HepG2 (cell line): ENCODE results near the gene KRTAP12-1. TPM values are rescaled to one million over a fixed set of nuclear protein-coding genes. Genes with fewer than 3 reads are reported as not detected.
A peak's percentile ranks its signal among the peaks of the same experiment; 100 is the strongest.

ENCODE experiments used
- ELF3 ChIP-seq: IDR thresholded peaks from 2 replicates; pipeline ENCODE4 v1.6.1; 2016; ENCODE audit warnings: missing genetic modification reagents, missing compliant biosample characterization
- HIVEP1 ChIP-seq: sonication (generic); formaldehyde crosslinking; IDR thresholded peaks from 2 replicates; pipeline ENCODE4 v1.4.0; 2020; ENCODE audit warnings: mild to moderate bottlenecking, missing genetic modification reagents
- IKZF4 ChIP-seq: sonication (generic); formaldehyde crosslinking; IDR thresholded peaks from 2 replicates; pipeline ENCODE4 v1.5.1; 2020; ENCODE audit warnings: borderline replicate concordance, mild to moderate bottlenecking, low read depth, missing genetic modification reagents; ENCODE audit errors: not compliant biosample characterization
- KAT8 ChIP-seq: IDR thresholded peaks from 2 replicates; pipeline ENCODE4 v1.6.1; 2016; ENCODE audit warnings: missing genetic modification reagents, missing compliant biosample characterization
- KDM2A ChIP-seq: sonication (generic); formaldehyde crosslinking; IDR thresholded peaks from 2 replicates; pipeline ENCODE4 v1.4.0; 2020; ENCODE audit warnings: low read depth, missing genetic modification reagents, borderline replicate concordance
- MTF2 ChIP-seq: sonication (generic); formaldehyde crosslinking; IDR thresholded peaks from 2 replicates; pipeline ENCODE4 v1.5.0; 2020; ENCODE audit warnings: missing genetic modification reagents, borderline replicate concordance
- NFIB ChIP-seq: sonication (generic); formaldehyde crosslinking; IDR thresholded peaks from 2 replicates; pipeline ENCODE4 v1.9.0; 2021; ENCODE audit warnings: missing genetic modification reagents, mild to moderate bottlenecking, borderline replicate concordance
- PHF21A ChIP-seq: sonication (generic); formaldehyde crosslinking; IDR thresholded peaks from 2 replicates; pipeline ENCODE4 v1.5.0; 2020; ENCODE audit warnings: mild to moderate bottlenecking, missing genetic modification reagents
- RXRA ChIP-seq: sonication (generic); formaldehyde crosslinking; IDR thresholded peaks from 2 replicates; pipeline ENCODE4 v1.5.1; 2020; ENCODE audit warnings: missing genetic modification reagents
- TSC22D2 ChIP-seq: sonication (generic); formaldehyde crosslinking; IDR thresholded peaks from 2 replicates; pipeline ENCODE4 v1.5.1; 2020; ENCODE audit warnings: missing genetic modification reagents, mild to moderate bottlenecking, borderline replicate concordance
- ZKSCAN8 ChIP-seq: IDR thresholded peaks from 2 replicates; pipeline ENCODE4 v1.6.1; 2016; ENCODE audit warnings: borderline replicate concordance, missing genetic modification reagents, missing compliant biosample characterization
- ZNF441 ChIP-seq: sonication (generic); formaldehyde crosslinking; IDR thresholded peaks from 2 replicates; pipeline ENCODE4 v1.7.0; 2021; ENCODE audit warnings: missing genetic modification reagents, borderline replicate concordance
- ZNF530 ChIP-seq: sonication (generic); formaldehyde crosslinking; IDR thresholded peaks from 2 replicates; pipeline ENCODE4 v1.5.0; 2020; ENCODE audit warnings: low read depth, mild to moderate bottlenecking, missing genetic modification reagents
- ZNF567 ChIP-seq: sonication (generic); formaldehyde crosslinking; IDR thresholded peaks from 2 replicates; pipeline ENCODE4 v1.8.1; 2023; ENCODE audit warnings: mild to moderate bottlenecking, missing genetic modification reagents, borderline replicate concordance
- ZNF670 ChIP-seq: sonication (generic); formaldehyde crosslinking; IDR thresholded peaks from 2 replicates; pipeline ENCODE4 v1.8.0; 2022; ENCODE audit warnings: mild to moderate bottlenecking, missing genetic modification reagents, borderline replicate concordance
- ZNF781 ChIP-seq: sonication (generic); formaldehyde crosslinking; IDR thresholded peaks from 2 replicates; pipeline ENCODE4 v1.5.1; 2020; ENCODE audit warnings: borderline replicate concordance, mild to moderate bottlenecking, missing genetic modification reagents; ENCODE audit errors: not compliant biosample characterization
- ZSCAN9 ChIP-seq: IDR thresholded peaks from 2 replicates; pipeline ENCODE4 v1.6.1; 2016; ENCODE audit warnings: borderline replicate concordance
- polyA plus RNA-seq, 8 experiments: library from polyadenylated mRNA; depleted of rRNA in 3 of 8; stranded (reverse) in 7 of 8; unstranded in 1 of 8; fragments of >200 nt; fragmentation: Illumina TruSeq in 4 of 8; extraction: Trizol in 4 of 8; gene quantifications; 2 replicates each; pipeline versions ENCODE4 v1.2.1 to v1.2.3, GENCODE V29; 2011 to 2016; ENCODE audit warnings: low read depth in 4 of 8, missing spikeins in 1 of 8, mixed read lengths in 1 of 8; ENCODE audit not compliant: insufficient read depth in 1 of 8
- total RNA-seq, 5 experiments: library from RNA; depleted of rRNA; stranded (reverse); fragments of >200 nt; fragmentation: Illumina TruSeq; extraction: Trizol; gene quantifications; 2 replicates each; pipeline ENCODE4 v1.2.3, GENCODE V29; 2016; ENCODE audit warnings: low read depth in 1 of 5
- TF ChIP-seq, protein P1 (sequence below): sonication (generic); formaldehyde crosslinking; IDR thresholded peaks from 2 replicates; pipeline ENCODE4 v1.5.0; 2020; ENCODE audit warnings: mild to moderate bottlenecking, missing genetic modification reagents, borderline replicate concordance
- TF ChIP-seq, protein P2 (sequence below): sonication (generic); formaldehyde crosslinking; IDR thresholded peaks from 2 replicates; pipeline ENCODE4 v1.5.0; 2020; ENCODE audit warnings: missing genetic modification reagents
- TF ChIP-seq, protein P3 (sequence below): sonication (generic); formaldehyde crosslinking; IDR thresholded peaks from 2 replicates; pipeline ENCODE4 v1.9.0; 2021; ENCODE audit warnings: missing genetic modification reagents, borderline replicate concordance
- TF ChIP-seq, protein P4 (sequence below): sonication (generic); formaldehyde crosslinking; IDR thresholded peaks from 2 replicates; pipeline ENCODE4 v1.5.0; 2020; ENCODE audit warnings: missing genetic modification reagents

Gene KRTAP12-1
- total and polyA plus RNA-seq, 2 of the 13 experiments (the other 11 are each of a cell fraction or from before 2014, with no cell fraction given), result not detected

DNA sequence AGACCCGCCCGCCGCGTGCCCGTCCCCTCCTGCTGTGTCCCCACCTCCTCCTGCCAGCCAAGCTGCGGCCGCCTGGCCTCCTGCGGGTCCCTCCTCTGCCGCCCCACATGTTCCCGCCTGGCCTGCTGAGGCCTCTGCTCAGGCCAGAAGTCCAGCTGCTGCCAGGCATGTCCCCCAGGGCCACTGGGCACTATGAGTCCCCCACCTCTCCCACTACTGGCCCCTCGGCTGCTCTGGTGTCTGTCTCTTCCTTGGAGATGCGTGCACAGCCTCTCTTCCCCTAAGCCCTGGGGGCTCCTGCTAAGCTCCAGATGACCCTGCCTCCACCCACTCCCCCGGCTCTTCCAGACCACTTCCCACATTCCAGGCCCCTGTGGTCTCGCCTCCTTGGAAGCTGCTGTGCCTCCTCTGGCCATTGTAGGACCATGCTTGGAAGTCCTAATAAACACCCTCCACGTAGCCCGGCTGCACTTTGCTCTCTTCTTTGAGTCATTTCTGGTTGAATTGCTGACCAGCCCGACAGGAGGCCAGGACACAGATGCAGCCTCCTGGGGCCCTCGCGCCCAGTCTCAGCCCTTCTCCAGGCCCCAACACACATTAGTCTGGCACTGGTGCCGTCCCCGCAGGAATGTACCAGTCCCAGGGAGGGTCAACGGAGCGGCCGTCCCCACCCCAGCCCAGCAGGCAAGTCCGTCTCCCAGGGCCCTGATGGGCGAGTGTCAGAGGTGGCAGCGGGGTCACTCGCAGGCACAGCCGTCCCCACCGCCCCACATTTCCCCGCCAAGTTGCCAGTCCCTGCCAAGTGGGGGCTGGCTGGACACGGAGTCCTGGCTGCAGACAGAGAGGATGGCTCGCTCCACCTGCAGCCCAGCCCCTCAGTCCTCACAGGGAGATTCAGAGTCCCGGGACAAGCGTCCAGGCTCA lies 16.1 kb upstream of the KRTAP12-1 start (continued):
- TF ChIP-seq, protein P1, sequence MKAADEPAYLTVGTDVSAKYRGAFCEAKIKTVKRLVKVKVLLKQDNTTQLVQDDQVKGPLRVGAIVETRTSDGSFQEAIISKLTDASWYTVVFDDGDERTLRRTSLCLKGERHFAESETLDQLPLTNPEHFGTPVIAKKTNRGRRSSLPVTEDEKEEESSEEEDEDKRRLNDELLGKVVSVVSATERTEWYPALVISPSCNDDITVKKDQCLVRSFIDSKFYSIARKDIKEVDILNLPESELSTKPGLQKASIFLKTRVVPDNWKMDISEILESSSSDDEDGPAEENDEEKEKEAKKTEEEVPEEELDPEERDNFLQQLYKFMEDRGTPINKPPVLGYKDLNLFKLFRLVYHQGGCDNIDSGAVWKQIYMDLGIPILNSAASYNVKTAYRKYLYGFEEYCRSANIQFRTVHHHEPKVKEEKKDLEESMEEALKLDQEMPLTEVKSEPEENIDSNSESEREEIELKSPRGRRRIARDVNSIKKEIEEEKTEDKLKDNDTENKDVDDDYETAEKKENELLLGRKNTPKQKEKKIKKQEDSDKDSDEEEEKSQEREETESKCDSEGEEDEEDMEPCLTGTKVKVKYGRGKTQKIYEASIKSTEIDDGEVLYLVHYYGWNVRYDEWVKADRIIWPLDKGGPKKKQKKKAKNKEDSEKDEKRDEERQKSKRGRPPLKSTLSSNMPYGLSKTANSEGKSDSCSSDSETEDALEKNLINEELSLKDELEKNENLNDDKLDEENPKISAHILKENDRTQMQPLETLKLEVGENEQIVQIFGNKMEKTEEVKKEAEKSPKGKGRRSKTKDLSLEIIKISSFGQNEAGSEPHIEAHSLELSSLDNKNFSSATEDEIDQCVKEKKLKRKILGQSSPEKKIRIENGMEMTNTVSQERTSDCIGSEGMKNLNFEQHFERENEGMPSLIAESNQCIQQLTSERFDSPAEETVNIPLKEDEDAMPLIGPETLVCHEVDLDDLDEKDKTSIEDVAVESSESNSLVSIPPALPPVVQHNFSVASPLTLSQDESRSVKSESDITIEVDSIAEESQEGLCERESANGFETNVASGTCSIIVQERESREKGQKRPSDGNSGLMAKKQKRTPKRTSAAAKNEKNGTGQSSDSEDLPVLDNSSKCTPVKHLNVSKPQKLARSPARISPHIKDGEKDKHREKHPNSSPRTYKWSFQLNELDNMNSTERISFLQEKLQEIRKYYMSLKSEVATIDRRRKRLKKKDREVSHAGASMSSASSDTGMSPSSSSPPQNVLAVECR, result no peak
- no peak for TF ChIP-seq ZSCAN9 (CRISPR knock-in tag)
- 0 out of 2 replicates have a peak, but pooled peaks have one; percentile 25 for TF ChIP-seq ZKSCAN8 (CRISPR knock-in tag)
- TF ChIP-seq, protein P2, sequence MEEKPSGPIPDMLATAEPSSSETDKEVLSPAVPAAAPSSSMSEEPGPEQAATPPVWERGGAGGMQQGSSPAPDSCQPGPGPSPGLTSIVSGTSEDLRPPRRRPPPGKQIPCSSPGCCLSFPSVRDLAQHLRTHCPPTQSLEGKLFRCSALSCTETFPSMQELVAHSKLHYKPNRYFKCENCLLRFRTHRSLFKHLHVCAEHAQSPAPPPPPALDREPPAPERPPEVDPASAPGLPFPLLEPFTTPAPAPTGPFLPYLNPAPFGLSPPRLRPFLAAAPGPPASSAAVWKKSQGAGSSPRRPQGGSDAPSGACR (CRISPR knock-in tag), result peak; percentile 65; the same call in 1 of the 2 replicates
- no peak for TF ChIP-seq MTF2 (CRISPR knock-in tag)
- TF ChIP-seq, protein P3, sequence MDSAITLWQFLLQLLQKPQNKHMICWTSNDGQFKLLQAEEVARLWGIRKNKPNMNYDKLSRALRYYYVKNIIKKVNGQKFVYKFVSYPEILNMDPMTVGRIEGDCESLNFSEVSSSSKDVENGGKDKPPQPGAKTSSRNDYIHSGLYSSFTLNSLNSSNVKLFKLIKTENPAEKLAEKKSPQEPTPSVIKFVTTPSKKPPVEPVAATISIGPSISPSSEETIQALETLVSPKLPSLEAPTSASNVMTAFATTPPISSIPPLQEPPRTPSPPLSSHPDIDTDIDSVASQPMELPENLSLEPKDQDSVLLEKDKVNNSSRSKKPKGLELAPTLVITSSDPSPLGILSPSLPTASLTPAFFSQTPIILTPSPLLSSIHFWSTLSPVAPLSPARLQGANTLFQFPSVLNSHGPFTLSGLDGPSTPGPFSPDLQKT (CRISPR knock-in tag), result no peak
- no peak for TF ChIP-seq NFIB (CRISPR knock-in tag)
- peak; percentile 44; the same call in 1 of the 2 replicates for TF ChIP-seq KAT8
- no peak for TF ChIP-seq KDM2A (CRISPR knock-in tag)
- TF ChIP-seq ZNF781, result peak; percentile 29
- TF ChIP-seq ZNF530 (CRISPR knock-in tag), result no peak
- TF ChIP-seq ZNF567, result no peak
- TF ChIP-seq HIVEP1 (CRISPR knock-in tag), result no peak
- peak; percentile 42; the same call in 1 of the 2 replicates for TF ChIP-seq ELF3 (CRISPR knock-in tag)
- peak; percentile 47; the same call in 1 of the 2 replicates for TF ChIP-seq RXRA
- TF ChIP-seq, protein P4, sequence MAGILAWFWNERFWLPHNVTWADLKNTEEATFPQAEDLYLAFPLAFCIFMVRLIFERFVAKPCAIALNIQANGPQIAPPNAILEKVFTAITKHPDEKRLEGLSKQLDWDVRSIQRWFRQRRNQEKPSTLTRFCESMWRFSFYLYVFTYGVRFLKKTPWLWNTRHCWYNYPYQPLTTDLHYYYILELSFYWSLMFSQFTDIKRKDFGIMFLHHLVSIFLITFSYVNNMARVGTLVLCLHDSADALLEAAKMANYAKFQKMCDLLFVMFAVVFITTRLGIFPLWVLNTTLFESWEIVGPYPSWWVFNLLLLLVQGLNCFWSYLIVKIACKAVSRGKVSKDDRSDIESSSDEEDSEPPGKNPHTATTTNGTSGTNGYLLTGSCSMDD, result no peak
- TF ChIP-seq PHF21A, result peak; percentile 32; the same call in 1 of the 2 replicates
- 0 out of 2 replicates have a peak, but pooled peaks have one; percentile 33 for TF ChIP-seq TSC22D2 (CRISPR knock-in tag)
- TF ChIP-seq ZNF670, result peak; percentile 84; the same call in 1 of the 2 replicates
- TF ChIP-seq ZNF441 (CRISPR knock-in tag), result peak; percentile 54; the same call in 1 of the 2 replicates
- no peak for TF ChIP-seq IKZF4 (CRISPR knock-in tag)
